22Rv1 (cell line): Measurements from ENCODE around the gene BPIFB3.
"Not testable (repeated sequence)": the region's sequence is repeated elsewhere in the genome, so short reads cannot be mapped to it uniquely, and the experiment has no call there.

Source experiments
- H3K27ac ChIP-seq: fragments of 450-650 bp; 2 replicates; pipeline ENCODE4 v1.5.1; 2017
- ZFX ChIP-seq: fragments of 450-650 bp; IDR thresholded peaks from 2 replicates; pipeline ENCODE4 v1.6.1; 2017; ENCODE audit warnings: antibody characterized with exemption, borderline replicate concordance
- TF ChIP-seq, protein P1 (sequence below): fragments of 450-650 bp; IDR thresholded peaks from 2 replicates; pipeline ENCODE4 v1.5.1; 2017; ENCODE audit warnings: mild to moderate bottlenecking

The BPIFB3 gene

DNA sequence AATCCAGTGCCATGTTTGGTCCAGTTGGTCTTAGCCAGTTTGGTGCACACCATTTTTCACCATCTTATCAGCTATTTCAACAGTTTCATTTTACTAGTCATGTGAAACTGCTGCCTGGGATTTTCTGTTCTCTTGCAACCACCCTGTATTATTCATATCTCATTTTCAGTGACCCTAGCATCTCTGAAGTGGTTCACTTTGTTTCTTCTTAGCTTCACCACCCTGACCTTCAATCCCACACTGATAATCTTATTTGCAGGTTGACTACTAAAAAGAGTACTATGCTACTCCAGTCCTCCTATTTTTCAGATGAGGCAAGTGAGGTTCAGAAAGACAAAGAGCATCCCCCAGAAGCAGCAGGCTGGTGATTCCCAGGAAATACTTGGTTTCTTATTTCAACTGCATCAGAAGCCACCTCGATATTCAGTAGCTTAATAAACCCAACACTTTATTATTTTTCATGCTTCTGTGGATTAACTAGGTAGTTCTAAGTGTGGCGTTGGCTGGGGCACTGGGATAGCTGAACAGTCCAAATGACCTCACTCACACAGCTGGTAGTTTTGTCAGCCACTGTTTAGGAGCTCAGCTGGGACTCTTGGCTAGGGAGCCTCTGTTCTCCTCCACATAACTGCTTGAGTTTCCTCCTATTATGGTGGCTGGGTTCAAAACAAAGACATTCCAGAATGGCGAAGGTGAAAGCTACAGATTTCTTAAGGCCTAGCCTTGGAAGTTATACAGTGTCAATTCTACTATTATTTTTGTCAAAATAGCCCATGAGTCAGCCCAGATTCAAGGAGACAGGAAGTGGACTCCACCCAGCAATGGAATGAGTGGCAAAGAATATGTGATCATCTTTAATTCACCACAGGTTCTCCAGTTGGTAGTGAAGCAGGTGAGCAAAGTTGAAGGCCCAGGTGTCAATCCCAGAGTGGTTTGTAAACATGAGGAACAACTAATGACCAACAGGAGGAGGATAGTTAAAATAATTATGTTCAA, 66.3 kb downstream of the BPIFB3 start:
- no peak overlapping the region for H3K27ac ChIP-seq
- TF ChIP-seq, protein P1, sequence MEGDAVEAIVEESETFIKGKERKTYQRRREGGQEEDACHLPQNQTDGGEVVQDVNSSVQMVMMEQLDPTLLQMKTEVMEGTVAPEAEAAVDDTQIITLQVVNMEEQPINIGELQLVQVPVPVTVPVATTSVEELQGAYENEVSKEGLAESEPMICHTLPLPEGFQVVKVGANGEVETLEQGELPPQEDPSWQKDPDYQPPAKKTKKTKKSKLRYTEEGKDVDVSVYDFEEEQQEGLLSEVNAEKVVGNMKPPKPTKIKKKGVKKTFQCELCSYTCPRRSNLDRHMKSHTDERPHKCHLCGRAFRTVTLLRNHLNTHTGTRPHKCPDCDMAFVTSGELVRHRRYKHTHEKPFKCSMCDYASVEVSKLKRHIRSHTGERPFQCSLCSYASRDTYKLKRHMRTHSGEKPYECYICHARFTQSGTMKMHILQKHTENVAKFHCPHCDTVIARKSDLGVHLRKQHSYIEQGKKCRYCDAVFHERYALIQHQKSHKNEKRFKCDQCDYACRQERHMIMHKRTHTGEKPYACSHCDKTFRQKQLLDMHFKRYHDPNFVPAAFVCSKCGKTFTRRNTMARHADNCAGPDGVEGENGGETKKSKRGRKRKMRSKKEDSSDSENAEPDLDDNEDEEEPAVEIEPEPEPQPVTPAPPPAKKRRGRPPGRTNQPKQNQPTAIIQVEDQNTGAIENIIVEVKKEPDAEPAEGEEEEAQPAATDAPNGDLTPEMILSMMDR = no peak
- no peak for TF ChIP-seq ZFX

DNA sequence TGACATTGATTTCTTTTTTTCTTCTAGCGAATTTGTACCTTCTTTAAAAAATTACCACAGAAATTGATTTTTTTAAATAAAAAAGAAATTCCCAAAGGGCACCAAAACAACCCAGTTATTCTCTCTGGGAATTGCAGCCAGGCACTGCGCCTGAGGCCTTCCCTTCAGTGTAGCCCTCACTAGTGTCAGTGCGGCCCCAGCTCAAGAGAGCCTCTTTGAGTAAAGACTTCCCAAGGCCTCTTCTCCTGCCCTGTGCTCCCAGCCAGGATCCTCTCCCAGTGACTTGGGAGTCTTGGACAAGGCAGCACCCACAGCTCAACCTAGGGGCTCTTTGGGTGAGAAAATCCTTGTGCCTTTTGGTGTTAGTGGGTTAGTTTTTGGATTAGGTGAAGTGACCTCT, 67.2 kb downstream of the BPIFB3 start:
- H3K27ac ChIP-seq = no peak overlapping the region
- TF ChIP-seq, protein P1 = no peak
- no peak for TF ChIP-seq ZFX

DNA sequence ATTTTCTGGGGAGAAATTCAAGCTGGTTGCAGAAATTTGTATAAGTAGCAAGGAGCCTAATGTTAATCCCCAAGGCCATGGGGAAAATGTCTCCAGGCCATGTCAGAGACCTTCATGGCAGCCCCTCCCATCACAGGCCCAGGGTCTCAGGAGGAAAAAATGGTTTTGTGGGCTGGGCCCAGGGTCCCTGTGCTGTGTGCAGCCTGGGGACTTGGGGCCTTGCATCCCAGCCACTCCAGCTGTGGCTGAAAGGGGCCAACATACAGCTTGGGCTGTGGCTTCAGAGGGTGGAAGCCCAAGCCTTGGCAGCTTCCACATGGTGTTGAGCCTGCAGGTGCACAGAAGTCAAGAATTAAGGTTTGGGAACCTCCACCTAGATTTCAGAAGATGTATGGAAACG, 68.6 kb downstream of the BPIFB3 start:
- not testable (repeated sequence) for H3K27ac ChIP-seq
